GM12891 (cell line): ENCODE measurements around the gene RFXAP.
A peak's percentile ranks its signal among the peaks of the same experiment; 100 is the strongest.

ENCODE experiments used
- POLR2A ChIP-seq: IDR thresholded peaks from 2 replicates; pipeline ENCODE4 v1.6.1; 2011; ENCODE audit warnings: low read depth, low read length, control low read depth
- POLR2AphosphoS5 ChIP-seq: IDR thresholded peaks from 2 replicates; pipeline ENCODE4 v1.6.1; 2011; ENCODE audit warnings: low read depth, low read length, control low read depth
- SPI1 ChIP-seq: IDR thresholded peaks from 2 replicates; pipeline ENCODE4 v1.6.1; 2011; ENCODE audit warnings: low read depth, low read length, control low read depth
- TAF1 ChIP-seq: IDR thresholded peaks from 2 replicates; pipeline ENCODE4 v1.6.1; 2011; ENCODE audit warnings: low read depth, low read length, control low read depth

DNA sequence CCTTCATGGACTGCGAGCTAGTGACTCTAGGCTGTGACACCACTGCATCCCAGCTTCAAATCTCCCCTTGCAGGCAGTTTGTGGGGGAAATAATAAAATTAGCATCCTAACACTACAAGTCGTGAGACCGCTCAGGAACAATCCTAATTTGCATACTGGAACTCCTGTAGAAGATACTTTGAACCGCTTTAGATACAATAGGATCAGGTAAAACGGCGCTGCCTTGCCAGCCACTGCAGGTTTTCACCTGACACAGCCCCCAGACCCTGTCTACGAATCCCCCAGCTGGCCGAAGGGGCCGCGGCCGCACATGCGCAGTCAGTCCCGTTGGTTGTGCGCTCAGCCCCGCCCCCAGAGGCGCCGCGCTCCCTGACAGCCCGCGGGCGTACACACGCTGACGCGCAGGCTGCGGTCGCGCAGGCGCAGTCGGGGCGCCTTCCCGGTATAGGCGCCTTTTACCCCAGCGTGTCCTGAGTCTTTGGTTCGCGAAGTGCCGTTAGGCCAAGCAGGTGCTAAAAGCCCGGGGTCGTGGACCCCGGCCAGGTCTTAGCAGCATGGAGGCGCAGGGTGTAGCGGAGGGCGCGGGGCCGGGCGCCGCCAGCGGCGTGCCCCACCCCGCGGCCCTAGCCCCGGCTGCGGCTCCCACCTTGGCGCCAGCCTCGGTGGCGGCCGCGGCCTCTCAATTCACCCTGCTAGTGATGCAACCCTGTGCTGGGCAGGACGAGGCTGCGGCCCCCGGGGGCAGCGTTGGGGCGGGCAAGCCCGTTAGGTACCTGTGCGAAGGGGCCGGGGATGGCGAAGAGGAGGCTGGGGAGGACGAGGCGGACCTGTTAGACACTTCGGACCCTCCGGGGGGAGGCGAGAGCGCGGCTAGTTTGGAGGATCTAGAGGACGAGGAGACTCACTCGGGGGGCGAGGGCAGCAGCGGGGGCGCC lies at the start of gene RFXAP:
- TF ChIP-seq SPI1 (no peak), POLR2AphosphoS5 (no peak), POLR2A (peak; percentile 55; the same call in 1 of the 2 replicates), TAF1 (no peak)
